Psoas muscle (tissue), 8 donors: ENCODE measurements around the gene MALRD1. TPM values are rescaled to one million over a fixed set of nuclear protein-coding genes. Genes with fewer than 3 reads are reported as not detected.

Experiments
- ATAC-seq, 4 donors: fragments of 200-7000 bp; cut with Tn5 transposase; one replicate each; pipeline ENCODE4 v1.9.1; 2020; ENCODE audit warnings: moderate library complexity in 3 of 4, mild to moderate bottlenecking in 2 of 4
- DNase-seq, 2 donors: peaks; one replicate each; pipeline ENCODE4 v3.0.0-alpha.2; 2020
- H3K27ac ChIP-seq: fragments of 200-600 bp; one replicate; pipeline ENCODE4 v1.8.0; 2022
- H3K27me3 ChIP-seq, 3 donors: fragments of 200-600 bp in 1 of 3; one replicate each; pipeline versions ENCODE4 v1.6.1 to v1.8.0; 2013 to 2022; ENCODE audit warnings: low read length in 2 of 3, mild to moderate bottlenecking in 2 of 3, moderate library complexity in 1 of 3; ENCODE audit not compliant: insufficient read depth in 3 of 3
- H3K36me3 ChIP-seq, 2 donors: fragments of 200-600 bp in 1 of 2; one replicate each; pipeline versions ENCODE4 v1.6.1 to v1.8.0; 2013 to 2022; ENCODE audit warnings: low read depth in 1 of 2, mild to moderate bottlenecking in 1 of 2, moderate library complexity in 1 of 2; ENCODE audit not compliant: insufficient read depth in 1 of 2
- H3K4me1 ChIP-seq: fragments of 200-600 bp; one replicate; pipeline ENCODE4 v1.8.0; 2022
- H3K4me3 ChIP-seq: fragments of 200-600 bp; one replicate; pipeline ENCODE4 v1.8.0; 2022; ENCODE audit warnings: mild to moderate bottlenecking
- H3K9me3 ChIP-seq: fragments of 200-600 bp; one replicate; pipeline ENCODE4 v1.8.0; 2022
- WGBS, 3 donors: extraction: QIAGEN DNeasy Blood & Tissue Kit; methylation state at CpG; one replicate each; pipeline versions ENCODE4 v1.1.6 to v1.1.7; 2013; 5-methylcytosine and 5-hydroxymethylcytosine counted together
- intact Hi-C, 2 donors: fragments of 100-400 bp; cut with DNase I; formaldehyde crosslinking; loops; one replicate each; pipeline versions ENCODE4 v1.11.0 to v1.14.2; 2022
- polyA plus RNA-seq, 3 donors: library from polyadenylated mRNA; stranded (reverse); fragments of 200-250 nt; gene quantifications; one replicate each; pipeline ENCODE4 v1.2.3, GENCODE V29; 2013
- total RNA-seq, 4 donors: library from RNA; stranded (reverse); fragmentation: NEBNext Ultra II Directional in 2 of 4; extraction: Animal tissue kit (Norgen Biotek cat#: 25700) in 2 of 4; gene quantifications; one replicate each; pipeline versions ENCODE4 v1.2.1 to v1.2.4, GENCODE V29; 2021 to 2023
- TF ChIP-seq, protein P1 (sequence below): fragments of 200-600 bp; IDR thresholded peaks from one replicate; pipeline ENCODE4 v1.8.0; 2022; ENCODE audit warnings: antibody characterized with exemption
- donor health status: healthy with polysubstance abuse.
- donor health status: DM: no; HTN: no; CAD: no; lungs with moderate emphysema.
- donor health status: Bipolar disorder and iron deficiency.
- donor health status: healthy.
- donor health status: DM: yes; HTN: yes; CAD: no.
- donor health status: DM: no; HTN: no; CAD: no.
- donor health status: DM: no; HTN: no; CAD: no.
- donor health status: DM: yes; HTN: yes; CAD: no.

MALRD1 gene
- total and polyA plus RNA-seq, 7 donors: 0.12 to 0.39 (median 0.27) TPM; not detected in 3

- no peaks in the 10 kb centered on the region for H3K36me3 ChIP-seq
- H3K4me1 ChIP-seq: no peaks in the 10 kb centered on the region
- H3K27me3 ChIP-seq: no peaks in the 10 kb centered on the region
- no peaks in the 10 kb centered on the region for H3K9me3 ChIP-seq
- H3K4me3 ChIP-seq: no peak overlapping the region
- intact Hi-C loops: no loop called here
- no peak overlapping the region for H3K27ac ChIP-seq
- DNase-seq (no peak), ATAC-seq (no peak)
- WGBS, 3 donors: 35 to 42% (median 39%) methylated on average over 2 of the region's 2 CpGs
- TF ChIP-seq, protein P1, sequence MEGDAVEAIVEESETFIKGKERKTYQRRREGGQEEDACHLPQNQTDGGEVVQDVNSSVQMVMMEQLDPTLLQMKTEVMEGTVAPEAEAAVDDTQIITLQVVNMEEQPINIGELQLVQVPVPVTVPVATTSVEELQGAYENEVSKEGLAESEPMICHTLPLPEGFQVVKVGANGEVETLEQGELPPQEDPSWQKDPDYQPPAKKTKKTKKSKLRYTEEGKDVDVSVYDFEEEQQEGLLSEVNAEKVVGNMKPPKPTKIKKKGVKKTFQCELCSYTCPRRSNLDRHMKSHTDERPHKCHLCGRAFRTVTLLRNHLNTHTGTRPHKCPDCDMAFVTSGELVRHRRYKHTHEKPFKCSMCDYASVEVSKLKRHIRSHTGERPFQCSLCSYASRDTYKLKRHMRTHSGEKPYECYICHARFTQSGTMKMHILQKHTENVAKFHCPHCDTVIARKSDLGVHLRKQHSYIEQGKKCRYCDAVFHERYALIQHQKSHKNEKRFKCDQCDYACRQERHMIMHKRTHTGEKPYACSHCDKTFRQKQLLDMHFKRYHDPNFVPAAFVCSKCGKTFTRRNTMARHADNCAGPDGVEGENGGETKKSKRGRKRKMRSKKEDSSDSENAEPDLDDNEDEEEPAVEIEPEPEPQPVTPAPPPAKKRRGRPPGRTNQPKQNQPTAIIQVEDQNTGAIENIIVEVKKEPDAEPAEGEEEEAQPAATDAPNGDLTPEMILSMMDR: no peak
These were observed 245.6 kb downstream of the MALRD1 start for GRCh38 chr10:19294233-19294632.

- no peaks in the 10 kb centered on the region for H3K36me3 ChIP-seq
- H3K4me1 ChIP-seq: no peaks in the 10 kb centered on the region
- H3K27me3 ChIP-seq: no peaks in the 10 kb centered on the region
- H3K9me3 ChIP-seq: no peaks in the 10 kb centered on the region
- 69 to 78% (median 71%) methylated on average over 3 of the region's 3 CpGs for WGBS, 3 donors
- ATAC-seq (no peak), DNase-seq (no peak)
- no peak overlapping the region for H3K27ac ChIP-seq
- intact Hi-C loops: no loop called here
- H3K4me3 ChIP-seq: no peak overlapping the region
- TF ChIP-seq, protein P1: no peak
These were observed 251.0 kb downstream of the MALRD1 start for GRCh38 chr10:19299645-19300044.

DNA sequence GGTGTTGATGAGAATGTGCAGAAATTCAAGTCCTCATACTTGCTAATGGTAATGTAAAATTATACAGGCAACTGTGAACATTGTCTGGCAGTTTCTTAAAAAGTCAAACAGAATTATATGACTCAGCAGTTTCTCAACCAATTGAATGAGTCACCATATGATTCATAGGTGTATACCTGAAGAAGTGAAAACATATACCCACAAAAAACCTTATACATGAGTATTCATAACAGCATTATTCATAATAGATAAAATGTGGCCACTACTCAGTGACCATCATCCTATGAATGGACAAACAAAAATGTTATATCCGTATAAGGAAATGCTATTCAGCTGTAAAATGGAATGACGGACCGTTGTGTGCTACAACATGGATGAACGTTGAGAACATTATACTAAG lies 253.5 kb downstream of the MALRD1 start:
- TF ChIP-seq, protein P1: no peak
- H3K36me3 ChIP-seq: no peaks in the 10 kb centered on the region
- ATAC-seq (no peak), DNase-seq (no peak)
- H3K27me3 ChIP-seq: no peaks in the 10 kb centered on the region
- H3K27ac ChIP-seq: no peak overlapping the region
- intact Hi-C loops: no loop called here
- no peaks in the 10 kb centered on the region for H3K4me1 ChIP-seq
- H3K9me3 ChIP-seq: no peaks in the 10 kb centered on the region
- WGBS, 3 donors: 86 to 89% (median 87%) methylated on average over 4 of the region's 4 CpGs
- H3K4me3 ChIP-seq: no peak overlapping the region

DNA sequence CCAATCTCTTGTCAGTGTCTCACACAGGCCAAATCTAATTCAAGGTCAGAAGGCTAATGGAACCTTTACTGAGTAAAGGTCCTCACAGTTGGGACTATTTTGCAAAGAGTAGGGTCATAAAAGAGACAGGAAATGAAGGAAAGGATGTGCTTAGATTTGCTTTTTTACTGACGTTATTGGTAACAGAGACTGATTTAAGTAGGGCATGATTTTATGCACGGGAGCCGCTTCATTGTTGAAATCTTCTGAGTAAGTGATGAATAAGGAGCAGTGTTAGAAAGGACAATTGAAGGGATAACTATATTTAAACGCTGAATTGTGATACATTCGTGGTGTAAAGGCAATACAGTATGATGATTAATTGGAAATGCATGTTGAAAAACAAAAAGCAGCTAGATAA lies 261.5 kb downstream of the MALRD1 start:
- 54 to 58% (median 56%) methylated on average over 5 of the region's 5 CpGs for WGBS, 3 donors
- TF ChIP-seq, protein P1: no peak
- no peak overlapping the region for H3K27ac ChIP-seq
- no peaks in the 10 kb centered on the region for H3K27me3 ChIP-seq
- no peak for DNase-seq
- H3K9me3 ChIP-seq: no peaks in the 10 kb centered on the region
- intact Hi-C loops: no loop called here
- ATAC-seq: no peak
- H3K4me3 ChIP-seq: no peak overlapping the region
- no peaks in the 10 kb centered on the region for H3K36me3 ChIP-seq
- no peaks in the 10 kb centered on the region for H3K4me1 ChIP-seq

DNA sequence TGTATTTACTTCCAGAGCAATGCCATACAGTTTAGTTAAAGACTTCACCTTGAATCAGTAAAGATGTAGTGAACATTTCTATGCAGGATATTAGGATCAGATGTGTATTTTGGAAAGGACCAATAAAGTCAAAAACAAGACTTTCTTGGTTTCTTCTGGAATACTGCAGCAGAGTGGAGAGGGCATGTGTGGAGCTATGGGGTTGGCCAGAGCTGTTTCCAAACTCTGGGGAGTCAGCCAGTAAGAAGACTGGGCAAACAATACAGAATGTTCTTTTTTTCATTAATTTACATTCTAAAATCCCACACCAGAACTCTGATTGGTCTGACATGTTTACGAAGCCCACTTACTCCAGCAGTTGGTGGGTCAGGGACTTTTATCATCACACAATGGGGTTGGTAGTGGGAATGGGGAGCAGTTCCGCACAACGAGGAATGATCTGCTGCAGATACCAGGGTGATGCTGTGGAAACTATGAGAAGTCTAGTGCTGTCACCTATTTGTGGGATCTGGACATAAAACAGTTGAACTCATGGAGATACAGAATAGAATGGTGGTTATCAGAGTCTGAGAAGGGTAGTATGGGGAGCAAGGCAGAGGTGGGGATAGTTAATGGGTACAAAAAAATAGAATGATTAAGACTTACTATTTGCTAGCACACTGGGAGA lies 267.7 kb downstream of the MALRD1 start:
- no peak for DNase-seq
- TF ChIP-seq, protein P1: no peak
- H3K27ac ChIP-seq: no peak overlapping the region
- no peaks in the 10 kb centered on the region for H3K36me3 ChIP-seq
- ATAC-seq: no peak
- WGBS, 3 donors: 89 to 93% (median 91%) methylated on average over 3 of the region's 3 CpGs
- H3K4me1 ChIP-seq: no peaks in the 10 kb centered on the region
- intact Hi-C loops: no loop called here
- no peaks in the 10 kb centered on the region for H3K9me3 ChIP-seq
- H3K4me3 ChIP-seq: no peak overlapping the region
- H3K27me3 ChIP-seq: peaks cover 0 to 3% (median 0%) of the 10 kb centered on the region in 3 donors
